ENCODE results near the gene HELQ. TPM values are rescaled to one million over a fixed set of nuclear protein-coding genes. Genes with fewer than 3 reads are reported as not detected.

HELQ gene
- polyA plus RNA-seq, 1 donor: 12.3 TPM

Other genes starting within 250 kb of the HELQ start
- 14.7 TPM for gene COQ2, start 171.0 kb downstream of the HELQ start, polyA plus RNA-seq
- 2.3 TPM for gene HPSE, start 121.0 kb downstream of the HELQ start, polyA plus RNA-seq
- 40.4 TPM for gene MRPS18C, start 235 bp upstream of the HELQ start, polyA plus RNA-seq
- 17.6 TPM for gene ABRAXAS1, start 29.3 kb upstream of the HELQ start, polyA plus RNA-seq
- gene GPAT3, start 80.3 kb upstream of the HELQ start, polyA plus RNA-seq: 17.0 TPM

All from large intestine (tissue), 1 donor.